ENCODE data around the gene ATP8A2. TPM values are rescaled to one million over a fixed set of nuclear protein-coding genes. Genes with fewer than 3 reads are reported as not detected.

Gene ATP8A2
- total and polyA plus RNA-seq, 2 of the 8 experiments (the other 6 are each of a cell fraction or from before 2014, with no cell fraction given) = 2.4 to 8.3 TPM

- TF ChIP-seq, protein P1, sequence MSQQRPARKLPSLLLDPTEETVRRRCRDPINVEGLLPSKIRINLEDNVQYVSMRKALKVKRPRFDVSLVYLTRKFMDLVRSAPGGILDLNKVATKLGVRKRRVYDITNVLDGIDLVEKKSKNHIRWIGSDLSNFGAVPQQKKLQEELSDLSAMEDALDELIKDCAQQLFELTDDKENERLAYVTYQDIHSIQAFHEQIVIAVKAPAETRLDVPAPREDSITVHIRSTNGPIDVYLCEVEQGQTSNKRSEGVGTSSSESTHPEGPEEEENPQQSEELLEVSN (IDR thresholded peaks at IDR 0.05) = peak; percentile 85
- TF ChIP-seq KDM5A (IDR thresholded peaks at IDR 0.05; ENCODE audit: low read length) (no peak), JUN (IDR thresholded peaks at IDR 0.05; ENCODE audit: low read depth, low read length) (no peak), SRF (IDR thresholded peaks at IDR 0.05; ENCODE audit: low read depth, low read length) (no peak), CBX5 (IDR thresholded peaks at IDR 0.05; ENCODE audit: low read depth, low read length) (no peak), HDAC6 (IDR thresholded peaks at IDR 0.05; ENCODE audit: low read depth, low read length) (no peak), ASH2L (IDR thresholded peaks at IDR 0.05; ENCODE audit: low read length) (peak; percentile 17), MAFK (IDR thresholded peaks at IDR 0.05; ENCODE audit: low read depth, low read length) (no peak), RBBP5 (IDR thresholded peaks at IDR 0.05; ENCODE audit: borderline replicate concordance, low read depth, low read length) (0 out of 2 replicates have a peak, but pooled peaks have one; percentile 42), KDM4A (IDR thresholded peaks at IDR 0.05; ENCODE audit: low read depth, low read length, severe bottlenecking) (no peak), YY1 (IDR thresholded peaks at IDR 0.05; ENCODE audit: low read depth, low read length) (peak; percentile 40; the same call in 1 of the 2 replicates), SP2 (IDR thresholded peaks at IDR 0.05; ENCODE audit: low read length) (no peak), EP300 (IDR thresholded peaks at IDR 0.05; ENCODE audit: borderline replicate concordance in 1 of 2, low read depth in 2 of 2, low read length in 2 of 2) (no peak), POLR2A (IDR thresholded peaks at IDR 0.05; ENCODE audit: control extremely low read depth in 1 of 2, low read depth in 2 of 2, low read length in 2 of 2) (no peak; a peak in 1 of 3 replicates), TAF7 (optimal IDR thresholded peaks at IDR 0.05; ENCODE audit: borderline replicate concordance, low read depth, low read length) (peak; percentile 27), CREB1 (IDR thresholded peaks at IDR 0.05) (no peak), TCF12 (IDR thresholded peaks at IDR 0.05; ENCODE audit: low read depth, low read length) (no peak), CBX8 (IDR thresholded peaks at IDR 0.05; ENCODE audit: borderline replicate concordance, low read depth, low read length) (no peak), PHF8 (conservative IDR thresholded peaks at IDR 0.05; ENCODE audit: low read depth, low read length) (peak; percentile 1; the same call in 1 of the 2 replicates), ATF2 (IDR thresholded peaks at IDR 0.05; ENCODE audit: low read length) (no peak), EZH2 (IDR thresholded peaks at IDR 0.05; ENCODE audit: low read depth, low read length, severe bottlenecking) (no peak)
- TF ChIP-seq, protein P2, sequence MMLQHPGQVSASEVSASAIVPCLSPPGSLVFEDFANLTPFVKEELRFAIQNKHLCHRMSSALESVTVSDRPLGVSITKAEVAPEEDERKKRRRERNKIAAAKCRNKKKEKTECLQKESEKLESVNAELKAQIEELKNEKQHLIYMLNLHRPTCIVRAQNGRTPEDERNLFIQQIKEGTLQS (IDR thresholded peaks at IDR 0.05; ENCODE audit: insufficient read depth, low read depth, low read length) = no peak
Measured at GRCh38 chr13:26050568-26051230, 678.9 kb downstream of the ATP8A2 start (continued).

Measured in H1 (cell line).